Rectal smooth muscle tissue (tissue), 1 donor: ENCODE results near the gene EFNA5.
"Not testable (repeated sequence)": the region's sequence is repeated elsewhere in the genome, so short reads cannot be mapped to it uniquely, and the experiment has no call there.

Experiments used
- H3K27ac ChIP-seq: one replicate; pipeline ENCODE4 v1.7.0; 2013; ENCODE audit warnings: low read depth, low read length, inconsistent platforms
- H3K27me3 ChIP-seq: one replicate; pipeline ENCODE4 v1.7.0; 2013; ENCODE audit warnings: low read length; ENCODE audit not compliant: control insufficient read depth, insufficient read depth
- H3K36me3 ChIP-seq: one replicate; pipeline ENCODE4 v1.7.0; 2013; ENCODE audit warnings: low read length; ENCODE audit not compliant: control insufficient read depth, insufficient read depth
- H3K4me1 ChIP-seq: one replicate; pipeline ENCODE4 v1.7.0; 2013; ENCODE audit warnings: low read length; ENCODE audit not compliant: control insufficient read depth, insufficient read depth
- H3K4me3 ChIP-seq: one replicate; pipeline ENCODE4 v1.7.0; 2013; ENCODE audit warnings: low read length
- H3K9ac ChIP-seq: one replicate; pipeline ENCODE4 v1.7.0; 2013; ENCODE audit warnings: low read length

Gene EFNA5

DNA sequence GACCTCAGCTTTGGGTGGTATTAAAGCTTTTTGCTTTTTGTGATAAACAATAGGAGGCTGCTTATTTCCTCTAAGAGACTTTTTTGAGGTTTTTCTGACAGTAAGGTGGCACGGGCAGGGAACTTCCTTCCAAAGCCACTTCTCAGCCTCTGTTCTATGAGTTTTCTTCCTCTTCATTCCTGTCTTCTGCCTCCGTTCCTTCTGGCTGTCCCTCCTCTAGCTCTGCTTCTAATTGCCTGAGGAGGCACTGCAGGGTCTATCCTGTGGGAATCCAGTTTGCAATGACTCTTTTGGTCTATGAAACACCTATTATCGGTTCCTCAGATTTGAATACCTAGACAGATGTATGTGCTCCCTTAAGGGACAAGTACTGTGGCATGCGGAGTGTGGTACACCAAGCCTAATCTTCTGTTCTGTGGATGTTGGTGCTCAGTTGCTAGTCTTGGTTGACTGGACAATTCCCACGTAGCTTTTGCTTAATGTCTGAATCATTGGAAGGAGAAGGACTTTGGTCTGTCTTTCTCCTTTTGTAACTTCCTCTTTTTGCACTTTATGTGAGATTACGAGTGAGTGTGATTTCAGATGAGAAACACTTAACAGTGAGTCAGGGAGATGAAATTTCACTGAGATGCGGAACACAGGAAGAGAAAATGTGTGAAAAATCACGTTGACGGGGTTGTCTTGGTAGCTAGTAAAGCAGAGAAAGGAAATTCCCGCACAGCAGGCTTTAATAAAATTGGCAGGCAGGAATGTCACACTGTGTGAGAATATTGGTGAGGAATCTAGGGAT, 305.2 kb downstream of the EFNA5 start:
- H3K36me3 ChIP-seq, result no peaks in the 10 kb centered on the region
- H3K9ac ChIP-seq, result no peak overlapping the region
- no peak overlapping the region for H3K4me3 ChIP-seq
- no peak overlapping the region for H3K27ac ChIP-seq
- H3K27me3 ChIP-seq, result no peaks in the 10 kb centered on the region
- H3K4me1 ChIP-seq, result peaks cover 2% of the 10 kb centered on the region

DNA sequence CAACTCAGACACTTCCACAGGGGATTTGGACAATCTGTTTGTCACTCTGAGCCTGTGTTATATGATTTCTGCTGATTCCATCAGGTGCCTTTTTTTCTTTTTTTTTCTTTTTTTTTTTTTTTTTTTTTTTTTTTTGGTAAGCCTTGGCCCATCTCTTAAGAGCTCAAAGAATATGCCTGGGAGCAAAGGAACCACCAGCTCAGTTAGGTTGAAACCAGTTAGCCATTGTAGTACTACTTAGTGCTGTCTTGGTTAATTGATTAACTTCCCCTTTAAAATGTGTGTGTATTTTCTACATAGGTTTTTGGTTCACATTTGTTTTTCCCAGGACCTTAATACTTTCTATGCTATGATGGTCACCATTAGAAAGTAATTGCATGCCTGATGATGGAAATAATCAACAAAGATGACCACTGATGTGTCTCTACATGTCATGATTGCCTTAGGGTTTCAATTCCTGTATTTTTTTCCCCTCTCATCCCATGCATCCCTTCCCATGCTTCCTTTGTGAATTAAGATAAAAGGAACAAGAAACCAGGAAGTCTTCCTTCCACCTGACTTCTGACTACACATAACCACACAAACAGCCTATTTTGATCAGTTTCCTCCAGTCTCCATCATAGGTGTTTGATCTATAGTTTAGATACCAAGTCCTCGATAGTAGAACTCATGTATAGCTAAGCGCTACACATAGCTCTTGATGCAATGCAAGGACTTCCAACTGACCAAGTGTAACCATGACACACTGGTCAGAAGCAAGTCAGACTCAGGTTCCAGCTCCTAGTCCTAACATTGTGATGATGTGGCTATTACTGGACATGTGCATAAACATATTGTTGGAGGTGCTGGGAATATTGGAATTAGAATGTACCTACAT, 306.1 kb downstream of the EFNA5 start:
- Histone ChIP-seq H3K27me3 (no peaks in the 10 kb centered on the region), H3K27ac (no peak overlapping the region), H3K4me1 (peaks cover 2% of the 10 kb centered on the region), H3K4me3 (no peak overlapping the region), H3K9ac (no peak overlapping the region), H3K36me3 (no peaks in the 10 kb centered on the region)

DNA sequence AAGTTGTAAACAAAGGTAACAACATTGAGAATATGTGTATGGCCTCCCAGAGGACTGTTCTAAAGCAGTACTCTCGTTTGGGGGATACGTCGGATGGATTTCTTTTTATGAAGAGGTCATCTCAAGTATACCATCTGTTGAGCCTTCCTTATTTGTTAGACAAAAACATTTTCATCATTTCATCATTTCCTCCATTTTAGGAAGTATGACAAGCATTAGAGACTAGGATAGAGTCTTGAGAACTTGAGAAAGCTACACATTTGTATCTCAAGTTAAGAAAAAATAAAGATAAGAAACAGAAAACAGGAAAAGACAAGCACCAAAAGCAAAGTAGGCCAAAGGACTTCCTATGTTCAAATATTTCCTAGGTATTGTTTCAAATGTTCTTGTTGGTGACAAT, 307.0 kb downstream of the EFNA5 start:
- no peak overlapping the region for H3K4me3 ChIP-seq
- H3K4me1 ChIP-seq, result peaks cover 2% of the 10 kb centered on the region
- H3K36me3 ChIP-seq, result no peaks in the 10 kb centered on the region
- no peak overlapping the region for H3K9ac ChIP-seq
- H3K27me3 ChIP-seq, result no peaks in the 10 kb centered on the region
- no peak overlapping the region for H3K27ac ChIP-seq

DNA sequence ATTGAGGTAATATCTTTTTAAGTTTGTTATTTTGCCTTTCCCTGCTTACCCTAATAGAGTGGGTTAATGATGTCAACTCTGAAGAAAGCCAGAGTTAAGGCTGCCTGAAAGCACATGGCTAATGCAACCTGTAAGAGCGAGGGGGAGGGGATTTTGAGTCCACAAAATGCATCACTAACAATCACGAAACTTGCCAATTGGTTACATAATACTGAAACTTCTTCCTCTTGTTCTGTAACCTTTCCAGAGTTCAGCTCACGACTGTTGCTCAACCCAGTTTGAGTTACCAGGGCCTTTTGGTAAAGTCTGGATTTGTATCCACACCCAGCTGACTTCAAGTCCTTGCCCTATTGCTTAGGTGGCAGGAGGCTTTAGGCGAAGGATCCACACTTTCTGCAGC, 308.8 kb downstream of the EFNA5 start:
- no peaks in the 10 kb centered on the region for H3K27me3 ChIP-seq
- H3K27ac ChIP-seq, result no peak overlapping the region
- peaks cover 2% of the 10 kb centered on the region for H3K4me1 ChIP-seq
- H3K4me3 ChIP-seq, result no peak overlapping the region
- H3K9ac ChIP-seq, result no peak overlapping the region
- no peaks in the 10 kb centered on the region for H3K36me3 ChIP-seq

DNA sequence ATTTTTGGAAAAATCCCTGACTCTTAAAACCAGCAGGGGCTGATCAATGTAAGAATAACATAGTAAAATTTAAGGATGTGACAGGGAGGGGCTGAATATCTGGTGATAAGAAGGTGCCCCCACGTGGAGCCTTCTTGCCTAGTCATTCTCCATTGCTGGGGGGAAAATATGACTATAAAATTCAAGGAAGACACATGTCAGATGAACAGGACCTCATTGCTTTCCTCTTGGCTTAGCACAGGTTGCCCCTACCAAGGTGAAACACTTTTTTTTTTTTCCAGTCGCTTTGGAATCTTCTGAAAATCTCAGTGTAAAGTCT, 310.9 kb downstream of the EFNA5 start:
- Histone ChIP-seq H3K27ac (no peak overlapping the region), H3K4me1 (peaks cover 2% of the 10 kb centered on the region), H3K36me3 (no peaks in the 10 kb centered on the region), H3K9ac (no peak overlapping the region), H3K4me3 (no peak overlapping the region), H3K27me3 (no peaks in the 10 kb centered on the region)

DNA sequence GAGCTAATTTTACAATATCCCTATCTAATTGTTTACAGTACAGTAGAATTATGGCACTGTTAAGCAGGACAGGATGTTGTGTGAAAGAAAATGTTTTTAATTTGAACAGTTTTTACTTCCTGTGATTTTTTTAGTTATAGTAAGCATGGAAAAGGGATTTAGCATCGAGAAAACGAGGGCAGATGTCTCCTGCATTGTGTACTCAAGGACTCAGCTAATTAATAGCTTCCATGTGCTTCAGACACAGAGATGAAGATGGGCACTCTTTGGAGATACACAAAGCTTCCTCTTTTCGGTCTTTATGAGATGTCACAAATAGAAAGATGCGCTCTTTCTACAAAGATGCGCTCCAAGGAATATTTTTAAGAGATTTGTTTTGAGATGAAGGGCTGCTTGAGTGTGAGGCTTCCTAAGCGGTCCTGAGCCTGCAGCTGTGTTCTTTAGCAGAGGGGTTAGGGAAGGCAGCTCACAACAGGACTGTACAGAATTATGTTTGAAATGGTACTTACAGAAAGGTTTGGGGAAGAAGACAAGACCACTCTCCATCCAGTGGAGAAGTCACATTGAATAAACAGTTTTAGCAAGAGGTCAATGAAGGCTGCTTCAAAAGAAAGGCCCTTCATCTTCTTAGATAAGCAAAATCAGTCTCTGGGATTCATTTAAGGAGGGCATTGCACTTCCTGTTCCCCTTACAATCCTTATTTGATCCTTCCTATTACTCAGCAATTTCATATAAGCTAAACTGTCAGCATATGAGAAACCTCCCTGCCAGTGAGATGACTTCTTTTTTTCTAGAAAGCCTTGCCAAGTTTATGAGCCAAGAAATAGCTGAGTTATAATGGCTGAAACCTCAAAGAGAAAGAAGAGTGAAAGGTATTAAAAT, 311.5 kb downstream of the EFNA5 start:
- Histone ChIP-seq H3K27me3 (no peaks in the 10 kb centered on the region), H3K27ac (no peak overlapping the region), H3K36me3 (no peaks in the 10 kb centered on the region), H3K9ac (no peak overlapping the region), H3K4me1 (peaks cover 2% of the 10 kb centered on the region), H3K4me3 (no peak overlapping the region)

DNA sequence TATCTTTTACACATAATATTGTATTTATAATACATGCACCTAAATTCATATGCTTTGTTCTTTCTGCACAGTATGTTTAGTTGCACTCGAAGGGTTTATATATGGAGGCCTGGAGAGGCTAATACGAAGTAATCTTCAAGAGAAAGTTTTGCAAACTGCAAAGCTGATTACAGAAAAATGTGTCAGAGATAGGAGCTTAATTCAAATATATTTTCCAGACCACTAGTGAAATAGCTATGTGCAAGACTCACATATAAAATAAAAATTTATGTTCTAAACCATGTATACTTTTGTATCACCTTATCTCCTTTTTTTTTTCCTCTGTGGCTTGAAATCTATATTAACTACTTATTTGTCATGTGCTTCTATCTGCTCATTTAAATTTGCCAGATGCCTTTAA, 313.8 kb downstream of the EFNA5 start:
- no peaks in the 10 kb centered on the region for H3K36me3 ChIP-seq
- no peak overlapping the region for H3K4me3 ChIP-seq
- H3K27ac ChIP-seq, result no peak overlapping the region
- H3K27me3 ChIP-seq, result no peaks in the 10 kb centered on the region
- H3K9ac ChIP-seq, result no peak overlapping the region
- H3K4me1 ChIP-seq, result peaks cover under 1% of the 10 kb centered on the region

DNA sequence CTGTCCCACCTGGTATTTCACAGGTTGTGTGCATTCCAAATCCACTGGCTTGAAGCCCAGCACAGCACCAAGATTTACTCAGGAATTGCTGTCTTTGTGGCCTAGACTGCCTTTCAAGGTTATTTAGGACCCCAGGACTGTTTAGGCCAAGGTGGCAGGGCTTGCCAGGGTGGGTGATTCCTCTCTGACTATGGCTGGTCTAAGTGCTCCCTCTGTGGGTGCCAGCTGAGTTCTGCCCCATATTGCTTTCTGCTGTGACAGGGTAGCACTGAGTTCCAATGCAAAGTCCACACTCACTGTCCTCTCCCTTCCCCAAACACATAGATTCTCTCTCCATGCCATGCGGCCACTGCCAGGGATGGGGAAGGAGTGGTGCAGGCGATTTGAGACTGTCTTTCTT, 318.2 kb downstream of the EFNA5 start:
- Histone ChIP-seq H3K27me3 (no peaks in the 10 kb centered on the region), H3K9ac (no peak overlapping the region), H3K36me3 (no peaks in the 10 kb centered on the region), H3K27ac (no peak overlapping the region), H3K4me1 (no peaks in the 10 kb centered on the region), H3K4me3 (no peak overlapping the region)

DNA sequence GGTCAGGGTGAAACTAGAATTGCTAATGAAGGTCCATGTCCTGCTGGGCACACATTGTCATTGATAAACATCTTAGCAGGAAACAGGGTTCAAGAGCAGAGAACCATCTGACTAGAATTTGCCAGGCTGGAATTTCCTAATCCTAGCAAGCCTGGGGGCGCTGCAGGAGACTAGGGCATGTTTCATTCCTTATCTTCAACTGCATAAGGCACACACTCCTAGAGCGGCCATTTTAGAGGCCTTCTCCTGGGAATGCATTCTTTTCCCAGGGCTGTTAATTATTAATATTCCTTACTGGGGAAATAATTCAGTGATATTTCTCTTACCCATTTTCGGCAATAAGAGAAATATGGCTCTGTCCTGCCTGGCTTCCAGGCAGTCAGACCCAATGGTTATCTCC, 324.2 kb downstream of the EFNA5 start:
- not testable (repeated sequence) for H3K27ac ChIP-seq, H3K4me3 ChIP-seq, H3K4me1 ChIP-seq, H3K9ac ChIP-seq, H3K36me3 ChIP-seq, H3K27me3 ChIP-seq

DNA sequence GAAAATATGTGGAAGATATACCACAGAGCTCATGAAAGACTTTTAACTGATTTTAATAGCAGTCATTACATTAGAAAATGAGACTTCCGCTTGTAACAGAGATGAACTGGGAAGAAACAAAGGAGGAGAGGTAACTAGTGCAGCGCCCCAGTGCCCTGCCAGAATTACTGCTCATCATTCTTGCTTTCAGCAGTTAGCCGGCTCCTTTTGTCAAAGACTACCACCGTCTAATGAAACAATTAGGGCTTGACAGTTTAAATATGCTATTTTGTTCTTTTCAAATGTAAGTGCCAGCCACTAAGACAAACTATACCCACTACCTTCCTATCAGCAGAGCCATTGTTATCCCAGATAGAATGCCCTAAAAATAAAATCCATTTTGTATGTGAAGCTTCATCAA, 328.4 kb downstream of the EFNA5 start:
- Histone ChIP-seq H3K27me3 (no peaks in the 10 kb centered on the region), H3K36me3 (no peaks in the 10 kb centered on the region), H3K9ac (no peak overlapping the region), H3K27ac (no peak overlapping the region), H3K4me3 (no peak overlapping the region), H3K4me1 (no peaks in the 10 kb centered on the region)

DNA sequence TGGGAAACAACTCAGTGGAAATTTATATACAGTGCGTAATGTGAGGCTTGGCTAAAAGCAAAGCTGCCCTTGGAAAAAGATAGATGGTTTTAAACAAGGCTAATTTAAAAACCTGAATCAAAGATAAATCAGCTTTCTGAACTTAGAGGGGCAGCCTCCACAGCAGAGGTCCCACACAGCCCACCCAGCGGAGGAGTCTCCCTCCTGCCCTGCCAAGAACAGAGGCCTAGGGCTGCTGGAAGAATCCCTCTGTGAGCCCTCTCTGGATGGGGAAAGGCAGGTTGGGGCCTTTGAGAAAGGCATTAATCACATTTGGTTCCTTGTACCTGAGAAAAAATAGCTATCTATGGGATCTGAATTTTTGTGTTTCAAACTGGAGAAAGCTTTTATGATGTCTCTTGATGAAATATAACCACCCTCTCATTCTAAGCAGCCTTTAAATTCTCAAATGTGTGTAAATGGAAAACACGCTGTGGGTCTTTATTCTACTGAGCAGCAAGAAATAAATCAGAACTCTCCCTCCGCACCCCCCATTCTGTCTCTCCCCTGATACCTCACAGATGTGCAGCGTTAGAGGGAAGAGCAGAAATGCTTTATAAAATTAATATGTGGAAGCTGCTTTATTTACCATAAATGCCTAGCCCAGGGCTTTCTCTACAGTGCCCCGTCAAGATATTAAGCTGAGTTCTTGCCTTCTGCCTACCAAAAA, 329.2 kb downstream of the EFNA5 start:
- no peaks in the 10 kb centered on the region for H3K27me3 ChIP-seq
- no peak overlapping the region for H3K4me3 ChIP-seq
- peak overlapping the region; percentile 54 for H3K27ac ChIP-seq
- H3K4me1 ChIP-seq, result no peaks in the 10 kb centered on the region
- no peak overlapping the region for H3K9ac ChIP-seq
- no peaks in the 10 kb centered on the region for H3K36me3 ChIP-seq

DNA sequence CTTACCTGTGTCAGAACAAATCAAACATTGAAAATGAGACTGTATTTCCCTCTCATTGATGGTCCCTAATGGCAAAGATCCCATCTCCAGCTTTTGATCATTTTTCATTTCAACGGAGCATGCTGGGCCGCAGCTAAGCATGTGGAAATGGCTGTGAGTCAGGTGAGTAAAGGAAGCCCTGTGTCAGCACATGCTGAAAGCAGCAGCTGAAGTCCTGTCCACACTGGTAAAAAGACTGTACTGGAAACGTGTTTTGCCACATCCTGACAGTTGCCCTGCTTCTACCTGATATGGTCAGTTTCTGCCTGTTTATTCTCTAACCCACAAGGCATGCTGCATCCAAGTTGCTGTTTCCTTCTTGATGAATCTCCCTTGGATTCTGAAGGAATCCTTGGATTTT, 330.1 kb downstream of the EFNA5 start:
- Histone ChIP-seq H3K4me3 (no peak overlapping the region), H3K9ac (no peak overlapping the region), H3K27ac (peak overlapping the region; percentile 54), H3K27me3 (no peaks in the 10 kb centered on the region), H3K36me3 (no peaks in the 10 kb centered on the region), H3K4me1 (no peaks in the 10 kb centered on the region)
